ENCODE data around the gene NRXN2. TPM values are rescaled to one million over a fixed set of nuclear protein-coding genes. Genes with fewer than 3 reads are reported as not detected.

The NRXN2 gene
- polyA plus RNA-seq, 4 donors: 0.45 to 8.9 (median 2.7) TPM

DNA sequence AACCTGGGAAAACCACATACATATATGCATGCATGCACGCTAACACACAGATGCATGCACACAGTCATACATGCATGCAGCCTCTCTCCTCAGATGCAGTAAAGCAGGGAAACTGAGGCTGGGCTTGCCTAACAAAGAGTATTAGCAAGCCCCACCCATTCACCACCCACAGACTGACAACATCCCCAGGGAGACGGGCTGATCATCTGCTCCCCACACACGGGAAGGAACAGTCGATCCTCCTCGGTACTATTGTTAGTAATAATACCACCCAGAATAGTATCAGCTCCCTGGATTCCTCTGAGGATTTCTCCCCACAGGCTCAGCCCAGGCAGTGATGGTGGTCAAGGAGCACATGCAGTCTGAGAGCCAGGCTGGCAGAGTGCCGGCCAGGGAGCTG lies 90.8 kb downstream of the NRXN2 start:
- Histone ChIP-seq H3K4me3 (ENCODE audit: low read depth in 1 of 3, low read length in 3 of 3) (no peak overlapping the region), H3K36me3 (ENCODE audit: control insufficient read depth in 3 of 3, insufficient read depth in 2 of 3, low read depth in 1 of 3, low read length in 3 of 3) (peaks cover 0 to 7% (median 0%) of the 10 kb centered on the region in 3 donors), H3K27ac (ENCODE audit: low read depth in 1 of 3, low read length in 2 of 3) (no peak overlapping the region), H3K4me1 (ENCODE audit: control insufficient read depth in 3 of 3, insufficient read depth in 2 of 3, low read depth in 1 of 3, low read length in 2 of 3) (peaks cover 0 to 12% (median 0%) of the 10 kb centered on the region in 3 donors), H3K9me3 (ENCODE audit: control insufficient read depth in 2 of 2, insufficient read depth in 1 of 2, low read depth in 1 of 2, low read length in 1 of 2) (peaks cover 0 to 4% of the 10 kb centered on the region in 2 donors), H3K27me3 (ENCODE audit: control insufficient read depth in 3 of 3, insufficient read depth in 3 of 3, low read length in 3 of 3) (peaks cover 0 to 3% (median 0%) of the 10 kb centered on the region in 3 donors)
- FAIRE-seq (no peak), DNase-seq (no peak)
- WGBS, 3 donors: 75 to 81% (median 80%) methylated on average over 6 of the region's 6 CpGs

GRCh38 chr11:64631675-64632074 lies 91.3 kb downstream of the NRXN2 start:
- no peak for DNase-seq

DNA sequence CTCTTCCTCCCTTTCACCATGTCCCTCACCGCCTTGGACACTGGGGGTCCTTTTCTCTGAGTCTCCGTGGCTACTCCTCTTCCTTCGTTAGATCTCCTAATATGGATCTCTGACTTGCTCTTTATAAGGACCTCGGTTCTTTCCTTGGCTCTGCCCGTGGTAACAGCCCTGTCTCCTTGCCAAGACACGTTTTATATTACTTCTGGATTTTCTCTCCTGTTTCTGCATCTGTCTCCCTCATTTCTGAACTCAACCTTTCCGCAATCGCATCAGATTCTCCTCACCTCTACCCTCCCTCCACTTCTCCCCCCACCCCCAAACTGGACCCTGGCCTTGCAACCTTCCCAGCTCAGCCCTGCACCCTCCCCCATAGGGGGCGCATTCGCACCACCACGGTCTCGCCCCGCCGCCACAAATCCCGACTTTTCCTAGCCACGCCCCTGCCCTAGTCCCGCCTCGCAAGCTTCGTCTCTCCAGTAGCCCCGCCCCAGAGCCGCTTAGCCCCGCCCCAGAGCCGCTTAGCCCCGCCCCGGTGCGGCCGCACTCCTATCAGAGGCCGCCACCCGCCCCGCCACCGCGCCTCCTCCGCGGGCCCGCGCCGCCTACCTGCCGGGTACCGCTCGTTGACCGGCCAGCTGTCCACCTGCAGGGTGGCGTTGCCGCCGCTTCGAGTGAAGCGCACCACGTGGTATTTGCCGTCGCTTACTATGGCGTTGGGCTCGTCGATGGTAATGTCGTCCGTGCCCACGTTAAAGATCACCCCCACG lies 93.0 kb downstream of the NRXN2 start:
- DNase-seq (peak in 1 of 2 donors; percentile 50), FAIRE-seq (no peak)
- Histone ChIP-seq H3K27me3 (ENCODE audit: control insufficient read depth in 3 of 3, insufficient read depth in 3 of 3, low read length in 3 of 3) (peaks cover 0 to 3% (median 0%) of the 10 kb centered on the region in 3 donors), H3K27ac (ENCODE audit: low read depth in 1 of 3, low read length in 2 of 3) (no peak overlapping the region), H3K9me3 (ENCODE audit: control insufficient read depth in 2 of 2, insufficient read depth in 1 of 2, low read depth in 1 of 2, low read length in 1 of 2) (peaks cover 0 to 13% of the 10 kb centered on the region in 2 donors), H3K4me3 (ENCODE audit: low read depth in 1 of 3, low read length in 3 of 3) (no peak overlapping the region), H3K36me3 (ENCODE audit: control insufficient read depth in 3 of 3, insufficient read depth in 2 of 3, low read depth in 1 of 3, low read length in 3 of 3) (peaks cover 0 to 5% (median 0%) of the 10 kb centered on the region in 3 donors), H3K4me1 (ENCODE audit: control insufficient read depth in 3 of 3, insufficient read depth in 2 of 3, low read depth in 1 of 3, low read length in 2 of 3) (peaks cover 0 to 12% (median 0%) of the 10 kb centered on the region in 3 donors)
- WGBS, 3 donors: 48 to 68% (median 50%) methylated on average over 49 to 56 of the region's 56 CpGs

More at GRCh38 chr11:64631675-64632074, 91.3 kb downstream of the NRXN2 start:
- H3K4me1 ChIP-seq (ENCODE audit: control insufficient read depth in 3 of 3, insufficient read depth in 2 of 3, low read depth in 1 of 3, low read length in 2 of 3): peaks cover 0 to 12% (median 0%) of the 10 kb centered on the region in 3 donors
- no peak overlapping the region for H3K27ac ChIP-seq (ENCODE audit: low read depth in 1 of 3, low read length in 2 of 3)
- peaks cover 0 to 7% (median 0%) of the 10 kb centered on the region in 3 donors for H3K36me3 ChIP-seq (ENCODE audit: control insufficient read depth in 3 of 3, insufficient read depth in 2 of 3, low read depth in 1 of 3, low read length in 3 of 3)
- FAIRE-seq: no peak
- peaks cover 0 to 3% (median 0%) of the 10 kb centered on the region in 3 donors for H3K27me3 ChIP-seq (ENCODE audit: control insufficient read depth in 3 of 3, insufficient read depth in 3 of 3, low read length in 3 of 3)
- no peak overlapping the region for H3K4me3 ChIP-seq (ENCODE audit: low read depth in 1 of 3, low read length in 3 of 3)
- WGBS, 3 donors: 82 to 89% (median 82%) methylated on average over 4 of the region's 4 CpGs
- H3K9me3 ChIP-seq (ENCODE audit: control insufficient read depth in 2 of 2, insufficient read depth in 1 of 2, low read depth in 1 of 2, low read length in 1 of 2): peaks cover 0 to 4% of the 10 kb centered on the region in 2 donors

GRCh38 chr11:64629103-64629502 lies 93.9 kb downstream of the NRXN2 start:
- FAIRE-seq (no peak), DNase-seq (no peak)
- Histone ChIP-seq H3K4me1 (ENCODE audit: control insufficient read depth in 3 of 3, insufficient read depth in 2 of 3, low read depth in 1 of 3, low read length in 2 of 3) (peaks cover 0 to 4% (median 0%) of the 10 kb centered on the region in 3 donors), H3K27ac (ENCODE audit: low read depth in 1 of 3, low read length in 2 of 3) (no peak overlapping the region), H3K36me3 (ENCODE audit: control insufficient read depth in 3 of 3, insufficient read depth in 2 of 3, low read depth in 1 of 3, low read length in 3 of 3) (peaks cover 0 to 5% (median 0%) of the 10 kb centered on the region in 3 donors), H3K4me3 (ENCODE audit: low read depth in 1 of 3, low read length in 3 of 3) (no peak overlapping the region), H3K9me3 (ENCODE audit: control insufficient read depth in 2 of 2, insufficient read depth in 1 of 2, low read depth in 1 of 2, low read length in 1 of 2) (peaks cover 0 to 13% of the 10 kb centered on the region in 2 donors), H3K27me3 (ENCODE audit: control insufficient read depth in 3 of 3, insufficient read depth in 3 of 3, low read length in 3 of 3) (peaks cover 0 to 3% (median 0%) of the 10 kb centered on the region in 3 donors)
- 77 to 86% (median 85%) methylated on average over 6 of the region's 6 CpGs for WGBS, 3 donors

DNA sequence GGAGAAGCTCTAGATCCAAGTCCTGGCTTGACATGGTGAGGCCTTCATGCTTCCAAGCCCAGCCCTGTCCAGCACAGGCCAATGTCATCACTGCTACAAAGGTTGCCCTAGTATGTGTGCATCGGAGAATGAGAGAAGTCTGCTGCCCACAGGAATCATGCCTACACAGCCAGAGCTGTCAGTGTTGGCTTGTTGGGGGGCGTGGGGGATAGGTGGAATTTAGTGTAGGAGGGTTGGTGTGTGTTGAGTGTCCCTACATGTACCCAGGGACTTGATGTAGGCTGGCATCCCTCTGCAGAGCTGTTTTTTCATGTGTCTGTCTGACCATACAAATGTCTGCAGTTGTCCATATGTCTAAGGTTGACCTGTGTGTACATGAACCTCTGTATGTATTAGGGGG lies 94.4 kb downstream of the NRXN2 start:
- H3K27ac ChIP-seq (ENCODE audit: low read depth in 1 of 3, low read length in 2 of 3): no peak overlapping the region
- WGBS, 3 donors: 81 to 90% (median 88%) methylated on average over 2 of the region's 2 CpGs

GRCh38 chr11:64627371-64627770 lies 95.6 kb downstream of the NRXN2 start:
- Histone ChIP-seq H3K4me3 (ENCODE audit: low read depth in 1 of 3, low read length in 3 of 3) (no peak overlapping the region), H3K36me3 (ENCODE audit: control insufficient read depth in 3 of 3, insufficient read depth in 2 of 3, low read depth in 1 of 3, low read length in 3 of 3) (peaks cover 0 to 5% (median 0%) of the 10 kb centered on the region in 3 donors), H3K4me1 (ENCODE audit: control insufficient read depth in 3 of 3, insufficient read depth in 2 of 3, low read depth in 1 of 3, low read length in 2 of 3) (no peaks in the 10 kb centered on the region), H3K27me3 (ENCODE audit: control insufficient read depth in 3 of 3, insufficient read depth in 3 of 3, low read length in 3 of 3) (peaks cover 0 to 3% (median 0%) of the 10 kb centered on the region in 3 donors), H3K9me3 (ENCODE audit: control insufficient read depth in 2 of 2, insufficient read depth in 1 of 2, low read depth in 1 of 2, low read length in 1 of 2) (peaks cover 0 to 13% of the 10 kb centered on the region in 2 donors), H3K27ac (ENCODE audit: low read depth in 1 of 3, low read length in 2 of 3) (no peak overlapping the region)
- FAIRE-seq (no peak), DNase-seq (no peak)
- WGBS, 3 donors: 86% methylated on average over 4 of the region's 4 CpGs

More for the DNA sequence above, 94.4 kb downstream of the NRXN2 start:
- Histone ChIP-seq H3K4me3 (ENCODE audit: low read depth in 1 of 3, low read length in 3 of 3) (no peak overlapping the region), H3K36me3 (ENCODE audit: control insufficient read depth in 3 of 3, insufficient read depth in 2 of 3, low read depth in 1 of 3, low read length in 3 of 3) (peaks cover 0 to 5% (median 0%) of the 10 kb centered on the region in 3 donors), H3K27me3 (ENCODE audit: control insufficient read depth in 3 of 3, insufficient read depth in 3 of 3, low read length in 3 of 3) (peaks cover 0 to 3% (median 0%) of the 10 kb centered on the region in 3 donors), H3K4me1 (ENCODE audit: control insufficient read depth in 3 of 3, insufficient read depth in 2 of 3, low read depth in 1 of 3, low read length in 2 of 3) (no peaks in the 10 kb centered on the region), H3K9me3 (ENCODE audit: control insufficient read depth in 2 of 2, insufficient read depth in 1 of 2, low read depth in 1 of 2, low read length in 1 of 2) (peaks cover 0 to 13% of the 10 kb centered on the region in 2 donors)
- FAIRE-seq: no peak
- DNase-seq: no peak

GRCh38 chr11:64626637-64627036 lies 96.4 kb downstream of the NRXN2 start:
- H3K9me3 ChIP-seq (ENCODE audit: control insufficient read depth in 2 of 2, insufficient read depth in 1 of 2, low read depth in 1 of 2, low read length in 1 of 2): peaks cover 0 to 13% of the 10 kb centered on the region in 2 donors
- 77 to 83% (median 81%) methylated on average over 8 to 9 of the region's 9 CpGs for WGBS, 3 donors
- FAIRE-seq (no peak), DNase-seq (no peak)
- H3K27ac ChIP-seq (ENCODE audit: low read depth in 1 of 3, low read length in 2 of 3): no peak overlapping the region
- H3K36me3 ChIP-seq (ENCODE audit: control insufficient read depth in 3 of 3, insufficient read depth in 2 of 3, low read depth in 1 of 3, low read length in 3 of 3): peaks cover 0 to 1% (median 0%) of the 10 kb centered on the region in 3 donors
- no peak overlapping the region for H3K4me3 ChIP-seq (ENCODE audit: low read depth in 1 of 3, low read length in 3 of 3)
- H3K27me3 ChIP-seq (ENCODE audit: control insufficient read depth in 3 of 3, insufficient read depth in 3 of 3, low read length in 3 of 3): peaks cover 0 to 3% (median 0%) of the 10 kb centered on the region in 3 donors
- H3K4me1 ChIP-seq (ENCODE audit: control insufficient read depth in 3 of 3, insufficient read depth in 2 of 3, low read depth in 1 of 3, low read length in 2 of 3): peaks cover 0 to 7% (median 0%) of the 10 kb centered on the region in 3 donors

- Histone ChIP-seq H3K4me3 (ENCODE audit: low read depth in 1 of 3, low read length in 3 of 3) (no peak overlapping the region), H3K27ac (ENCODE audit: low read depth in 1 of 3, low read length in 2 of 3) (no peak overlapping the region), H3K27me3 (ENCODE audit: control insufficient read depth in 3 of 3, insufficient read depth in 3 of 3, low read length in 3 of 3) (no peaks in the 10 kb centered on the region), H3K4me1 (ENCODE audit: control insufficient read depth in 3 of 3, insufficient read depth in 2 of 3, low read depth in 1 of 3, low read length in 2 of 3) (peaks cover 0 to 24% (median 2%) of the 10 kb centered on the region in 3 donors), H3K36me3 (ENCODE audit: control insufficient read depth in 3 of 3, insufficient read depth in 2 of 3, low read depth in 1 of 3, low read length in 3 of 3) (peaks cover 0 to 2% (median 0%) of the 10 kb centered on the region in 3 donors), H3K9me3 (ENCODE audit: control insufficient read depth in 2 of 2, insufficient read depth in 1 of 2, low read depth in 1 of 2, low read length in 1 of 2) (peaks cover 0 to 9% of the 10 kb centered on the region in 2 donors)
- no peak for FAIRE-seq
- no peak for DNase-seq
- WGBS, 3 donors: 70 to 83% (median 71%) methylated on average over 4 of the region's 4 CpGs
Measured at GRCh38 chr11:64624883-64625481, 98.0 kb downstream of the NRXN2 start.
